Liver (tissue), 3 donors: ENCODE data around the gene SMPDL3B.

ENCODE experiments used
- CTCF ChIP-seq: fragments of 150-350 bp; IDR thresholded peaks from 2 replicates; pipeline ENCODE4 v1.5.1; 2017; ENCODE audit warnings: improper control_type of control experiment, low read depth, low read length; ENCODE audit not compliant: missing input control
- GABPA ChIP-seq, 2 donors: IDR thresholded peaks in 1 of 2; conservative IDR thresholded peaks in 1 of 2; 2 replicates each; pipeline ENCODE4 v1.6.1; 2016; ENCODE audit warnings: antibody characterized with exemption in 2 of 2, mild to moderate bottlenecking in 1 of 2, moderate library complexity in 1 of 2
- HNF4A ChIP-seq, 2 donors: conservative IDR thresholded peaks; 2 replicates each; pipeline ENCODE4 v1.6.1; 2016; ENCODE audit warnings: antibody characterized with exemption in 2 of 2, mild to moderate bottlenecking in 2 of 2
- MAX ChIP-seq: IDR thresholded peaks from 2 replicates; pipeline ENCODE4 v1.6.1; 2016; ENCODE audit warnings: antibody characterized with exemption
- NR2F2 ChIP-seq: IDR thresholded peaks from 2 replicates; pipeline ENCODE4 v1.6.1; 2016; ENCODE audit warnings: antibody characterized with exemption
- REST ChIP-seq: IDR thresholded peaks from 2 replicates; pipeline ENCODE4 v1.6.1; 2016; ENCODE audit warnings: antibody characterized with exemption, mild to moderate bottlenecking
- YY1 ChIP-seq: IDR thresholded peaks from 2 replicates; pipeline ENCODE4 v1.6.1; 2016; ENCODE audit warnings: antibody characterized with exemption, mild to moderate bottlenecking
- TF ChIP-seq, protein P1 (sequence below): IDR thresholded peaks from 2 replicates; pipeline ENCODE4 v1.6.1; 2016; ENCODE audit warnings: antibody characterized with exemption
- donor health status: healthy.
- donor health status: healthy.

DNA sequence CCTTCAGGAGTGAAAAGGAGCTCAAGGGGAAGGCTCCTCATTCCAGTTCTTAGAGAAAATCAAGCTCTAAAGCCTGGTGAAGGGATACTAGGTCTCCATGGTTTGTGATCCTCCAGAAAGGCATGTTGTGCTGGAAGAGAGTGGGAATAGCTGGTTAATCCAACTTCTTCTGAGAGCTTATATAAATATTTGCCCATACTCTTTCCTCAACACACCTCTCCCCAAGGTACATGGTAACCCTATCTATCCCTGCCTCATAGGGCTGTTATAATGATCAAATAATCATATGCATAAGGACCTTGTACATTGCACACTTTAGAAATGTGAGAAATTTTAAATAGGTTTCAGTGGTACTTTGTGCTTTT lies 39.6 kb downstream of the SMPDL3B start:
- TF ChIP-seq, protein P1, sequence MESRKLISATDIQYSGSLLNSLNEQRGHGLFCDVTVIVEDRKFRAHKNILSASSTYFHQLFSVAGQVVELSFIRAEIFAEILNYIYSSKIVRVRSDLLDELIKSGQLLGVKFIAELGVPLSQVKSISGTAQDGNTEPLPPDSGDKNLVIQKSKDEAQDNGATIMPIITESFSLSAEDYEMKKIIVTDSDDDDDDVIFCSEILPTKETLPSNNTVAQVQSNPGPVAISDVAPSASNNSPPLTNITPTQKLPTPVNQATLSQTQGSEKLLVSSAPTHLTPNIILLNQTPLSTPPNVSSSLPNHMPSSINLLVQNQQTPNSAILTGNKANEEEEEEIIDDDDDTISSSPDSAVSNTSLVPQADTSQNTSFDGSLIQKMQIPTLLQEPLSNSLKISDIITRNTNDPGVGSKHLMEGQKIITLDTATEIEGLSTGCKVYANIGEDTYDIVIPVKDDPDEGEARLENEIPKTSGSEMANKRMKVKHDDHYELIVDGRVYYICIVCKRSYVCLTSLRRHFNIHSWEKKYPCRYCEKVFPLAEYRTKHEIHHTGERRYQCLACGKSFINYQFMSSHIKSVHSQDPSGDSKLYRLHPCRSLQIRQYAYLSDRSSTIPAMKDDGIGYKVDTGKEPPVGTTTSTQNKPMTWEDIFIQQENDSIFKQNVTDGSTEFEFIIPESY: no peak
- no peak for TF ChIP-seq CTCF
- TF ChIP-seq MAX: no peak
- no peak for TF ChIP-seq HNF4A (conservative IDR thresholded peaks at IDR 0.05)
- no peak for TF ChIP-seq YY1
- TF ChIP-seq REST: no peak
- no peak for TF ChIP-seq GABPA (IDR thresholded peaks at IDR 0.05 in 1 of 2, conservative IDR thresholded peaks at IDR 0.05 in 1 of 2)
- TF ChIP-seq NR2F2: no peak
